ENCODE measurements around the gene GPSM3. TPM values are rescaled to one million over a fixed set of nuclear protein-coding genes. Genes with fewer than 3 reads are reported as not detected.

The GPSM3 gene
- total RNA-seq, 2 donors from 2014 or later, result 6.7 to 8.6 TPM

GRCh38 chr6:32173051-32173727 is 19.3 kb downstream of the GPSM3 start:
- Histone ChIP-seq H3K9me3 (no peaks in the 10 kb centered on the region), H3K27me3 (no peaks in the 10 kb centered on the region), H3K9ac (ENCODE audit: low read depth in 2 of 2, low read length in 2 of 2) (no peak overlapping the region), H3K4me3 (no peak overlapping the region), H3K4me1 (peaks cover 16% of the 10 kb centered on the region), H3K27ac (no peak overlapping the region), H3K36me3 (peaks cover 7% of the 10 kb centered on the region)
- no peak for DNase-seq
- no peak for TF ChIP-seq CTCF (IDR thresholded peaks at IDR 0.05)
- intact Hi-C loops (cut with DNase I), result no loop called here

GRCh38 chr6:32171234-32171633 is 21.2 kb downstream of the GPSM3 start:
- H3K9ac ChIP-seq (ENCODE audit: low read depth in 2 of 2, low read length in 2 of 2), result no peak overlapping the region
- TF ChIP-seq CTCF (IDR thresholded peaks at IDR 0.05), result no peak
- H3K36me3 ChIP-seq, result peaks cover 7% of the 10 kb centered on the region
- no peak for DNase-seq
- intact Hi-C loops (cut with DNase I), result no loop called here
- H3K9me3 ChIP-seq, result no peaks in the 10 kb centered on the region
- H3K4me3 ChIP-seq, result no peak overlapping the region
- no peak overlapping the region for H3K27ac ChIP-seq
- peaks cover 11% of the 10 kb centered on the region for H3K4me1 ChIP-seq
- H3K27me3 ChIP-seq, result no peaks in the 10 kb centered on the region

- TF ChIP-seq CTCF (IDR thresholded peaks at IDR 0.05), result no peak
- Histone ChIP-seq H3K27me3 (no peaks in the 10 kb centered on the region), H3K9ac (ENCODE audit: low read depth in 2 of 2, low read length in 2 of 2) (no peak overlapping the region), H3K27ac (no peak overlapping the region), H3K4me1 (peaks cover 10% of the 10 kb centered on the region), H3K36me3 (peaks cover 7% of the 10 kb centered on the region), H3K9me3 (no peaks in the 10 kb centered on the region), H3K4me3 (no peak overlapping the region)
- DNase-seq, result no peak
- intact Hi-C loops (cut with DNase I), result no loop called here
These were observed 22.1 kb downstream of the GPSM3 start for GRCh38 chr6:32170294-32170693.

GRCh38 chr6:32168807-32169591 is 23.4 kb downstream of the GPSM3 start:
- no peaks in the 10 kb centered on the region for H3K9me3 ChIP-seq
- no peak overlapping the region for H3K4me3 ChIP-seq
- peaks cover 7% of the 10 kb centered on the region for H3K36me3 ChIP-seq
- H3K4me1 ChIP-seq, result peaks cover 3% of the 10 kb centered on the region
- H3K9ac ChIP-seq (ENCODE audit: low read depth in 2 of 2, low read length in 2 of 2), result no peak overlapping the region
- H3K27me3 ChIP-seq, result no peaks in the 10 kb centered on the region
- intact Hi-C loops (cut with DNase I), result no loop called here
- TF ChIP-seq CTCF (IDR thresholded peaks at IDR 0.05), result no peak
- no peak overlapping the region for H3K27ac ChIP-seq
- DNase-seq, result no peak

GRCh38 chr6:32168350-32168749 is 24.1 kb downstream of the GPSM3 start:
- Histone ChIP-seq H3K27me3 (no peaks in the 10 kb centered on the region), H3K36me3 (peaks cover 7% of the 10 kb centered on the region), H3K4me3 (no peak overlapping the region), H3K9me3 (no peaks in the 10 kb centered on the region), H3K9ac (ENCODE audit: low read depth in 2 of 2, low read length in 2 of 2) (no peak overlapping the region), H3K27ac (no peak overlapping the region), H3K4me1 (peaks cover 3% of the 10 kb centered on the region)
- TF ChIP-seq CTCF (IDR thresholded peaks at IDR 0.05), result no peak
- no peak for DNase-seq
- intact Hi-C loops (cut with DNase I), result no loop called here

All from colonic mucosa (tissue), 4 donors.